GM12878 (cell line): ENCODE data around the gene RCL1. TPM values are rescaled to one million over a fixed set of nuclear protein-coding genes. Genes with fewer than 3 reads are reported as not detected.
"Not testable (repeated sequence)": the region's sequence is repeated elsewhere in the genome, so short reads cannot be mapped to it uniquely, and the experiment has no call there.

Experiments
- ATAC-seq: fragments of 200-7000 bp; cut with Tn5 transposase; 3 replicates; pipeline ENCODE4 v1.9.1; 2020; ENCODE audit warnings: mild to moderate bottlenecking, moderate library complexity
- BruUV-seq: library from RNA; stranded (reverse); fragments of 400-500 nt; replicated peaks from 2 replicates; lab custom pipeline; 2021; lab: Mats Ljungman, UMichigan
- CTCF ChIA-PET: fragments of 300-600 bp; sonication (Branson Sonifier 250); formaldehyde crosslinking; extraction: SDS; loops from one replicate; lab custom pipeline; 2021; ENCODE audit warnings: inconsistent platforms; lab: Yijun Ruan, JAX
- POLR2A ChIA-PET: fragments of 350-600 bp; formaldehyde crosslinking; extraction: SDS; loops from one replicate; lab custom pipeline; 2021; ENCODE audit warnings: inconsistent platforms; lab: Charles Lee
- RAD21 ChIA-PET: fragments of 300-600 bp; sonication (Branson Sonifier 250); formaldehyde crosslinking; loops from one replicate; lab custom pipeline; 2023; ENCODE audit warnings: antibody characterized with exemption; ENCODE audit not compliant: unreplicated experiment; lab: Charles Lee
- SMC1A ChIA-PET: fragments of 300-600 bp; sonication (Branson Sonifier 250); formaldehyde crosslinking; loops from one replicate; lab custom pipeline; 2023; ENCODE audit not compliant: unreplicated experiment, uncharacterized antibody; lab: Charles Lee
- DNase-seq: peaks from one replicate; pipeline ENCODE4 v3.0.0-alpha.2; 2011; ENCODE audit warnings: low read depth, low spot score
- FAIRE-seq: peaks from 3 replicates; lab custom pipeline; 2011; peaks lifted over from hg19 to GRCh38; lab: Jason Lieb, UNC
- H2AFZ ChIP-seq: 2 replicates; pipeline ENCODE4 v1.6.0; 2011; ENCODE audit warnings: low read depth, low read length, control low read depth; ENCODE audit not compliant: control insufficient read depth
- H3K27ac ChIP-seq: 2 replicates; pipeline ENCODE4 v1.5.1; 2011; ENCODE audit warnings: control low read depth; ENCODE audit not compliant: control insufficient read depth, insufficient read depth
- H3K27me3 ChIP-seq, 2 experiments: replicated peaks in 1 of 2; 2 replicates each; pipeline versions ENCODE4 v1.6.0 to v1.6.1; 2011; ENCODE audit warnings: low read length in 1 of 2; ENCODE audit not compliant: control insufficient read depth in 2 of 2, insufficient read depth in 2 of 2
- H3K36me3 ChIP-seq, 2 experiments: 2 replicates each; pipeline ENCODE4 v1.5.1; 2011; ENCODE audit warnings: low read length in 1 of 2; ENCODE audit not compliant: control insufficient read depth in 2 of 2, insufficient read depth in 2 of 2
- H3K4me1 ChIP-seq: 2 replicates; pipeline ENCODE4 v1.6.1; 2011; ENCODE audit warnings: mild to moderate bottlenecking, low read length, moderate library complexity, mixed read lengths; ENCODE audit not compliant: control insufficient read depth, insufficient read depth
- H3K4me2 ChIP-seq: 2 replicates; pipeline ENCODE4 v1.6.0; 2011; ENCODE audit warnings: control low read depth; ENCODE audit not compliant: control insufficient read depth, insufficient read depth
- H3K4me3 ChIP-seq: fragments of 200-600 bp; sonication (generic); 2 replicates; pipeline ENCODE4 v1.5.1; 2016
- H3K79me2 ChIP-seq: 2 replicates; pipeline ENCODE4 v1.6.0; 2011; ENCODE audit warnings: low read length; ENCODE audit not compliant: control insufficient read depth, insufficient read depth
- H3K9ac ChIP-seq: 2 replicates; pipeline ENCODE4 v1.8.0; 2011; ENCODE audit warnings: low read length, control low read depth, mixed read lengths; ENCODE audit not compliant: control insufficient read depth, insufficient read depth
- H3K9me3 ChIP-seq: replicated peaks from 3 replicates; pipeline ENCODE4 v1.5.1; 2011; ENCODE audit warnings: mild to moderate bottlenecking, low read length; ENCODE audit not compliant: control insufficient read depth, insufficient read depth
- H4K20me1 ChIP-seq: 2 replicates; pipeline ENCODE4 v1.6.0; 2011; ENCODE audit not compliant: control insufficient read depth, insufficient read depth
- BRCA1 ChIP-seq: IDR thresholded peaks from 2 replicates; pipeline ENCODE4 v1.6.1; 2011; ENCODE audit warnings: low read depth, low read length, improper control_type of control experiment
- E2F8 ChIP-seq: fragments of 450-650 bp; IDR thresholded peaks from 2 replicates; pipeline ENCODE4 v1.6.1; 2018; ENCODE audit warnings: mild to moderate bottlenecking, low read depth, moderate library complexity; ENCODE audit not compliant: partially characterized antibody
- RB1 ChIP-seq: fragments of 450-650 bp; formaldehyde crosslinking; IDR thresholded peaks from 2 replicates; pipeline ENCODE4 v1.6.1; 2017; ENCODE audit warnings: mild to moderate bottlenecking, borderline replicate concordance
- TCF7 ChIP-seq: IDR thresholded peaks from 2 replicates; pipeline ENCODE4 v1.6.1; 2014; ENCODE audit warnings: antibody characterized with exemption, borderline replicate concordance
- ZNF207 ChIP-seq: fragments of 450-650 bp; IDR thresholded peaks from 2 replicates; pipeline ENCODE4 v1.6.1; 2014; ENCODE audit warnings: antibody characterized with exemption, mild to moderate bottlenecking, borderline replicate concordance
- WGBS: methylation state at CpG from one replicate; pipeline ENCODE4 v1.1.6; 2016; ENCODE audit warnings: low lambda C conversion rate; ENCODE audit not compliant: insufficient replicate concordance, insufficient coverage; ENCODE audit errors: missing lambda C conversion rate; 5-methylcytosine and 5-hydroxymethylcytosine counted together
- in situ Hi-C: fragments of 300-500 bp; cut with MboI; formaldehyde crosslinking; loops from 9 replicates; pipeline ENCODE4 v1.14.3; 2018; ENCODE audit warnings: mixed read lengths
- intact Hi-C: fragments of 100-400 bp; cut with micrococcal nuclease; formaldehyde crosslinking; loops from one replicate; pipeline ENCODE4 v1.14.2; 2022; ENCODE audit not compliant: unreplicated experiment
- polyA plus RNA-seq, 11 experiments: library from polyadenylated mRNA; depleted of rRNA in 4 of 11; unstranded in 6 of 11; stranded (reverse) in 5 of 11; fragments of >200 nt; fragmentation: Nextera tagmentation in 4 of 11; fragmentation: Illumina TruSeq in 1 of 11; extraction: Ambion mirVana in 4 of 11; extraction: Trizol in 1 of 11; gene quantifications; 1 replicate in 1 of 11; 2 replicates in 10 of 11; pipeline versions ENCODE4 v1.2.1 to v1.2.3, GENCODE V29; 2011 to 2016; ENCODE audit warnings: inconsistent platforms in 2 of 11, missing spikeins in 2 of 11, low read depth in 1 of 11
- total RNA-seq, 4 experiments: library from RNA; depleted of rRNA in 3 of 4; stranded (reverse); fragments of >200 nt in 3 of 4; fragmentation: Illumina TruSeq in 1 of 4; extraction: Trizol in 1 of 4; gene quantifications; 2 replicates each; pipeline versions ENCODE4 v1.2.1 to v1.2.3, GENCODE V29; 2013 to 2021

Gene RCL1
- total and polyA plus RNA-seq, 10 of the 15 experiments (the other 5 are each of a cell fraction or from before 2014, with no cell fraction given), result 21.1 to 46.8 (median 30.5) TPM

- ChIA-PET SMC1A (interaction anchor here (0.7 to 1.6 kb wide), 2 partner anchors 10 to 891 kb away, joined by 3 to 4 read pairs; no protein-coding TSS in a partner anchor), POLR2A (no interaction called here), RAD21 (no interaction called here), CTCF (interaction anchor here (0.7 to 1.3 kb wide), 3 partner anchors 12 to 22 kb away, joined by 3 read pairs; no protein-coding TSS in a partner anchor)
- WGBS, result 100% methylated on average over 1 of the region's 1 CpG
- Histone ChIP-seq H4K20me1 (no peaks in the 10 kb centered on the region), H3K27ac (no peak overlapping the region), H3K4me2 (no peak overlapping the region), H2AFZ (no peak overlapping the region), H3K27me3 (no peaks in the 10 kb centered on the region), H3K9ac (no peak overlapping the region), H3K4me1 (peaks cover 5% of the 10 kb centered on the region; the same call in 1 of the 2 replicates), H3K36me3 (no peaks in the 10 kb centered on the region), H3K79me2 (no peaks in the 10 kb centered on the region), H3K9me3 (no peaks in the 10 kb centered on the region; the same call in 2 of the 3 replicates), H3K4me3 (no peak overlapping the region)
- ATAC-seq (no peak), FAIRE-seq (no peak), DNase-seq (no peak)
- no TSS peak for BruUV-seq
- in situ Hi-C loops (no loop called here), intact Hi-C loops (no loop called here)
- TF ChIP-seq TCF7, result no peak
- no peak for TF ChIP-seq E2F8
- no peak for TF ChIP-seq BRCA1
Observed at GRCh38 chr9:4771788-4772187, 21.0 kb upstream of the RCL1 start.

GRCh38 chr9:4774209-4774608 lies 18.5 kb upstream of the RCL1 start:
- intact Hi-C loops (no loop called here), in situ Hi-C loops (no loop called here)
- Histone ChIP-seq H3K27ac (no peak overlapping the region), H3K36me3 (no peaks in the 10 kb centered on the region), H3K4me1 (peaks cover 3% of the 10 kb centered on the region; the same call in 1 of the 2 replicates), H3K9me3 (no peaks in the 10 kb centered on the region; the same call in 2 of the 3 replicates), H3K27me3 (no peaks in the 10 kb centered on the region), H3K4me2 (no peak overlapping the region), H3K79me2 (no peaks in the 10 kb centered on the region), H4K20me1 (no peaks in the 10 kb centered on the region), H3K9ac (no peak overlapping the region), H3K4me3 (no peak overlapping the region), H2AFZ (no peak overlapping the region)
- TF ChIP-seq RB1 (no peak), ZNF207 (no peak)
- FAIRE-seq (no peak), ATAC-seq (no peak), DNase-seq (no peak)
- ChIA-PET RAD21 (interaction anchor here (0.9 kb wide), 1 partner anchor 215 kb away, joined by 4 read pairs; no protein-coding TSS in a partner anchor), POLR2A (no interaction called here), CTCF (interaction anchor here (0.8 to 1.3 kb wide), 3 partner anchors 9 to 25 kb away, joined by 3 to 4 read pairs (median 4); no protein-coding TSS in a partner anchor), SMC1A (interaction anchor here (0.8 to 1.9 kb wide), 3 partner anchors 9 to 163 kb away, joined by 3 to 5 read pairs (median 3); no protein-coding TSS in a partner anchor)
- no TSS peak for BruUV-seq
- 0% methylated on average over 1 of the region's 1 CpG for WGBS

- H3K79me2 ChIP-seq, POLR2A ChIA-PET, H3K27me3 ChIP-seq, H4K20me1 ChIP-seq, intact Hi-C loops, ATAC-seq, H3K36me3 ChIP-seq, H3K9me3 ChIP-seq, RAD21 ChIA-PET, DNase-seq, H3K4me1 ChIP-seq, H3K27ac ChIP-seq, SMC1A ChIA-PET, H2AFZ ChIP-seq, FAIRE-seq, BruUV-seq, H3K4me3 ChIP-seq, CTCF ChIA-PET, in situ Hi-C loops, H3K4me2 ChIP-seq, H3K9ac ChIP-seq: not testable (repeated sequence)
- WGBS, result 50% methylated on average over 2 of the region's 2 CpGs
Observed at GRCh38 chr9:4774958-4775357, 17.8 kb upstream of the RCL1 start.
